H1 (cell line): ENCODE measurements around the gene HEATR5A. TPM values are rescaled to one million over a fixed set of nuclear protein-coding genes. Genes with fewer than 3 reads are reported as not detected.
A peak's percentile ranks its signal among the peaks of the same experiment; 100 is the strongest.

Source experiments
- CTCF ChIA-PET: fragments of 300-600 bp; sonication (Branson Sonifier 250); formaldehyde crosslinking; loops from one replicate; lab custom pipeline; 2021; ENCODE audit not compliant: partially characterized antibody; lab: Charles Lee
- POLR2A ChIA-PET: fragments of 300-600 bp; sonication (Branson Sonifier 250); formaldehyde crosslinking; loops from one replicate; lab custom pipeline; 2021; ENCODE audit warnings: inconsistent platforms; ENCODE audit not compliant: partially characterized antibody; lab: Charles Lee
- DNase-seq, 2 experiments: peaks; one replicate each; pipeline versions ENCODE4 v3.0.0 to v3.0.0-alpha.2; 2010 to 2022; ENCODE audit warnings: low spot score in 2 of 2, low read depth in 1 of 2, mixed read lengths in 1 of 2
- FAIRE-seq: peaks from 2 replicates; lab custom pipeline; 2011; peaks lifted over from hg19 to GRCh38; lab: Jason Lieb, UNC
- H2AFZ ChIP-seq: 2 replicates; pipeline ENCODE4 v1.8.1; 2012; ENCODE audit warnings: low read length, inconsistent platforms
- H2AK5ac ChIP-seq: 2 replicates; pipeline ENCODE4 v1.6.1; 2013; ENCODE audit warnings: low read depth, low read length
- H2BK120ac ChIP-seq: replicated peaks from 2 replicates; pipeline ENCODE3; 2013; ENCODE audit warnings: low read depth, low read length, inconsistent platforms
- H2BK12ac ChIP-seq: 2 replicates; pipeline ENCODE4 v1.6.1; 2013; ENCODE audit warnings: low read depth, low read length
- H2BK15ac ChIP-seq: 2 replicates; pipeline ENCODE4 v1.6.1; 2013; ENCODE audit warnings: low read length
- H2BK20ac ChIP-seq: 2 replicates; pipeline ENCODE4 v1.6.1; 2013; ENCODE audit warnings: low read length
- H2BK5ac ChIP-seq: 2 replicates; pipeline ENCODE4 v1.6.1; 2013; ENCODE audit warnings: low read depth, low read length
- H3K14ac ChIP-seq: 2 replicates; pipeline ENCODE4 v1.6.1; 2013; ENCODE audit warnings: inconsistent platforms; ENCODE audit not compliant: insufficient read length
- H3K18ac ChIP-seq: 2 replicates; pipeline ENCODE4 v1.6.1; 2013; ENCODE audit warnings: low read length; ENCODE audit errors: extremely low read depth
- H3K23ac ChIP-seq: 2 replicates; pipeline ENCODE4 v1.6.1; 2013; ENCODE audit warnings: inconsistent platforms; ENCODE audit not compliant: insufficient read length
- H3K23me2 ChIP-seq: 2 replicates; pipeline ENCODE4 v1.6.1; 2013; ENCODE audit warnings: low read depth, low read length
- H3K27ac ChIP-seq: 2 replicates; pipeline ENCODE4 v1.6.1; 2011; ENCODE audit warnings: low read depth, low read length, inconsistent platforms
- H3K27me3 ChIP-seq, 4 experiments: replicated peaks in 1 of 4; 1 replicate in 1 of 4; 2 replicates in 3 of 4; pipeline versions ENCODE4 v1.6.1 to v1.8.1; 2011 to 2013; ENCODE audit warnings: low read length in 3 of 4, mild to moderate bottlenecking in 3 of 4, inconsistent platforms in 2 of 4, mixed read lengths in 2 of 4, moderate library complexity in 1 of 4; ENCODE audit not compliant: control insufficient read depth in 3 of 4, insufficient read depth in 3 of 4; ENCODE audit errors: extremely low read depth in 1 of 4
- H3K36me3 ChIP-seq, 4 experiments: 2 replicates each; pipeline versions ENCODE4 v1.6.1 to v1.8.1; 2011 to 2013; ENCODE audit warnings: mild to moderate bottlenecking in 4 of 4, low read length in 3 of 4, moderate library complexity in 2 of 4, control low read depth in 1 of 4, inconsistent platforms in 1 of 4; ENCODE audit not compliant: insufficient read depth in 4 of 4, control insufficient read depth in 2 of 4
- H3K4ac ChIP-seq: replicated peaks from 2 replicates; pipeline ENCODE3; 2013; ENCODE audit warnings: low read length, low read depth, mixed read lengths, inconsistent platforms; ENCODE audit not compliant: insufficient read length
- H3K4me1 ChIP-seq, 4 experiments: replicated peaks in 1 of 4; 1 replicate in 1 of 4; 2 replicates in 3 of 4; pipeline versions ENCODE4 v1.6.1 to v1.8.1; 2011 to 2013; ENCODE audit warnings: low read length in 3 of 4, inconsistent platforms in 2 of 4, mixed read lengths in 1 of 4; ENCODE audit not compliant: insufficient read depth in 4 of 4, control insufficient read depth in 3 of 4
- H3K4me2 ChIP-seq, 2 experiments: 2 replicates each; pipeline versions ENCODE4 v1.6.1 to v1.8.1; 2011 to 2013; ENCODE audit warnings: low read depth in 2 of 2, low read length in 2 of 2, control low read depth in 1 of 2, inconsistent platforms in 1 of 2, mild to moderate bottlenecking in 1 of 2; ENCODE audit not compliant: insufficient read depth in 1 of 2
- H3K4me3 ChIP-seq, 4 experiments: fragments of 200-600, 300-600 bp in 1 of 4; sonication (generic), shearing (Covaris generic), sonication (Bioruptor Twin) in 1 of 4; 2 replicates each; pipeline versions ENCODE4 v1.5.1 to v1.8.1; 2011 to 2016; ENCODE audit warnings: low read length in 4 of 4, low read depth in 3 of 4, control low read depth in 2 of 4, inconsistent platforms in 2 of 4, mild to moderate bottlenecking in 2 of 4, mixed read lengths in 1 of 4, moderate library complexity in 1 of 4; ENCODE audit not compliant: insufficient read depth in 2 of 4; ENCODE audit errors: extremely low read depth in 1 of 4
- H3K56ac ChIP-seq: replicated peaks from 2 replicates; pipeline ENCODE3; 2013; ENCODE audit warnings: low read depth, mild to moderate bottlenecking, mixed read lengths, low read length, inconsistent platforms; ENCODE audit not compliant: insufficient read length
- H3K79me1 ChIP-seq: 2 replicates; pipeline ENCODE4 v1.6.1; 2013; ENCODE audit warnings: low read depth, low read length, control low read depth
- H3K79me2 ChIP-seq, 2 experiments: 2 replicates each; pipeline versions ENCODE4 v1.6.1 to v1.8.1; 2012 to 2013; ENCODE audit warnings: low read length in 2 of 2, mild to moderate bottlenecking in 2 of 2, inconsistent platforms in 1 of 2; ENCODE audit not compliant: insufficient read depth in 2 of 2, control insufficient read depth in 1 of 2
- H3K9ac ChIP-seq, 4 experiments: replicated peaks in 1 of 4; 1 replicate in 1 of 4; 2 replicates in 3 of 4; pipeline versions ENCODE4 v1.6.1 to v1.8.1; 2011 to 2013; ENCODE audit warnings: low read depth in 3 of 4, low read length in 3 of 4, control low read depth in 2 of 4, mild to moderate bottlenecking in 2 of 4, moderate library complexity in 2 of 4, inconsistent platforms in 1 of 4; ENCODE audit errors: extremely low read depth in 1 of 4
- H3K9me3 ChIP-seq, 2 experiments: 2 replicates each; pipeline versions ENCODE4 v1.6.1 to v1.8.1; 2012 to 2013; ENCODE audit warnings: mild to moderate bottlenecking in 2 of 2, moderate library complexity in 2 of 2, control low read depth in 1 of 2, inconsistent platforms in 1 of 2, low read depth in 1 of 2, low read length in 1 of 2, mixed read lengths in 1 of 2; ENCODE audit not compliant: insufficient read depth in 2 of 2
- H4K20me1 ChIP-seq, 2 experiments: replicated peaks in 1 of 2; 2 replicates each; pipeline versions ENCODE3 to v1.8.1; 2011 to 2013; ENCODE audit warnings: inconsistent platforms in 2 of 2, low read length in 2 of 2, mild to moderate bottlenecking in 1 of 2; ENCODE audit not compliant: insufficient read depth in 2 of 2, control insufficient read depth in 1 of 2
- H4K5ac ChIP-seq: 2 replicates; pipeline ENCODE4 v1.6.1; 2013; ENCODE audit warnings: low read length, low read depth, mixed read lengths, inconsistent platforms; ENCODE audit not compliant: insufficient read length
- H4K8ac ChIP-seq: 2 replicates; pipeline ENCODE4 v1.8.0; 2013; ENCODE audit warnings: mild to moderate bottlenecking, moderate library complexity, low read length, inconsistent platforms; ENCODE audit not compliant: insufficient read depth; ENCODE audit errors: extremely low read depth
- H4K91ac ChIP-seq: replicated peaks from 2 replicates; pipeline ENCODE3; 2013; ENCODE audit warnings: low read length, mixed read lengths, inconsistent platforms; ENCODE audit not compliant: insufficient read length
- RXRA ChIP-seq: IDR thresholded peaks from 2 replicates; pipeline ENCODE4 v1.6.1; 2011; ENCODE audit warnings: low read depth, mild to moderate bottlenecking, low read length, moderate library complexity; ENCODE audit not compliant: insufficient read depth
- WGBS, 2 experiments: shearing (Covaris generic) in 1 of 2; methylation state at CpG; one replicate each; pipeline versions ENCODE4 v1.1.6 to v1.1.7; 2013 to 2015; ENCODE audit warnings: low lambda C conversion rate in 2 of 2, mixed read lengths in 2 of 2, inconsistent platforms in 1 of 2, low coverage in 1 of 2, missing lambda C conversion rate in 1 of 2; ENCODE audit not compliant: insufficient replicate concordance in 2 of 2, insufficient coverage in 1 of 2, insufficient read length in 1 of 2; ENCODE audit errors: extremely low coverage in 1 of 2, missing lambda C conversion rate in 1 of 2; 5-methylcytosine and 5-hydroxymethylcytosine counted together
- polyA plus RNA-seq, 7 experiments: library from polyadenylated mRNA; depleted of rRNA in 3 of 7; stranded (reverse) in 5 of 7; unstranded in 2 of 7; fragments of >200 nt in 5 of 7; fragments of 200-250 nt in 2 of 7; gene quantifications; 1 replicate in 5 of 7; 2 replicates in 1 of 7; 4 replicates in 1 of 7; pipeline versions ENCODE4 v1.2.1 to v1.2.3, GENCODE V29; 2011 to 2013; ENCODE audit warnings: missing spikeins in 2 of 7, mixed read lengths in 2 of 7
- total RNA-seq: library from RNA; stranded (reverse); fragmentation: NEBNext Ultra II Directional; extraction: Animal tissue kit (Norgen Biotek cat#: 25700); gene quantifications from 2 replicates; pipeline ENCODE4 v1.2.1, GENCODE V29; 2021

The HEATR5A gene
- total and polyA plus RNA-seq, 2 of the 8 experiments (the other 6 are each of a cell fraction or from before 2014, with no cell fraction given) = 9.0 to 36.2 TPM

DNA sequence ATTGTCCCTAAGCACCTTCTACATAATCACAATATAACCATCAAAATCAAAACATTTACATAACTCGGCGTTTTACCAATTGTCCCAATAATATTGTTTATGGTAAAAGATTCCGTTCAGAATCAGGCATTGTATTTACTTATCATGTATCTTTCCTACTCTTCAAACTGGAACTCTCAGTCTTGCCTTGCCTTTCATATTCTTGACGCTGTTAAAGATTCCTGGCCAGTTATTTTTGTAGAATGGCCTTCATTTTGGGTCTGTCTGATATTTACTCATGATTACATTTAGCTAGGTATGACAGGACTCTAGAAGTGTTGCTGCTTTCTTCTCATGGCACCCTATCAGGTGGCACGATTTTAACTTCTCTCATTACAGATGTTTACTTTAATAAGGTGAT is 850 bp upstream of the HEATR5A start:
- Histone ChIP-seq H4K8ac (no peak overlapping the region), H3K9me3 (no peaks in the 10 kb centered on the region), H3K23ac (no peak overlapping the region), H3K4ac (no peak overlapping the region), H3K4me3 (no peak overlapping the region; a peak in 1 of 8 replicates), H3K27me3 (no peaks in the 10 kb centered on the region), H3K27ac (no peak overlapping the region), H3K56ac (no peak overlapping the region), H2AK5ac (no peak overlapping the region), H4K5ac (no peak overlapping the region), H3K23me2 (no peaks in the 10 kb centered on the region; the same call in 1 of the 2 replicates), H2BK5ac (no peak overlapping the region), H3K79me2 (peaks cover 0 to 18% of the 10 kb centered on the region in 2 experiments; a peak in 2 of 4 replicates), H3K14ac (no peak overlapping the region), H2BK12ac (no peak overlapping the region), H3K9ac (no peak overlapping the region), H3K4me2 (peak overlapping the region in 1 of 2 experiments; percentile 58; a peak in 1 of 4 replicates), H3K18ac (no peak overlapping the region), H4K20me1 (no peaks in the 10 kb centered on the region), H3K79me1 (no peaks in the 10 kb centered on the region), H2BK120ac (no peak overlapping the region), H3K36me3 (no peaks in the 10 kb centered on the region), H2BK15ac (no peak overlapping the region), H4K91ac (no peak overlapping the region), H3K4me1 (no peaks in the 10 kb centered on the region), H2AFZ (no peak overlapping the region), H2BK20ac (no peak overlapping the region)
- ChIA-PET POLR2A (interaction anchor here (1.4 kb wide), 1 partner anchor 36 kb away, joined by 4 read pairs; the partner anchor contains the start of gene DTD2), CTCF (interaction anchor here (3.1 kb wide), 1 partner anchor 28 kb away, joined by 14 read pairs; no protein-coding TSS in a partner anchor)
- 89% methylated on average over 5 of the region's 5 CpGs; no CpG with 5 or more reads in 1 of the 2 experiments for WGBS, 2 experiments
- no peak for TF ChIP-seq RXRA
- DNase-seq (no peak), FAIRE-seq (no peak)
